Right lobe of liver (tissue), 6 donors: ENCODE data around the gene NTN1. TPM values are rescaled to one million over a fixed set of nuclear protein-coding genes. Genes with fewer than 3 reads are reported as not detected.

Experiments
- ATAC-seq, 4 donors: fragments of 200-7000 bp; cut with Tn5 transposase; one replicate each; pipeline ENCODE4 v1.9.1; 2020; ENCODE audit warnings: mild to moderate bottlenecking in 4 of 4, moderate library complexity in 4 of 4
- DNase-seq, 3 donors: peaks; one replicate each; pipeline ENCODE4 v3.0.0-alpha.2; 2020
- H3K27ac ChIP-seq, 3 donors: fragments of 200-600 bp; one replicate each; pipeline ENCODE4 v1.8.0; 2022
- H3K27me3 ChIP-seq, 2 donors: fragments of 200-600 bp; one replicate each; pipeline ENCODE4 v1.8.0; 2022
- H3K36me3 ChIP-seq, 4 donors: fragments of 200-600 bp; sonication (generic) in 1 of 4; one replicate each; pipeline versions ENCODE4 v1.5.1 to v1.8.0; 2017 to 2022; ENCODE audit warnings: control low read depth in 1 of 4
- H3K4me1 ChIP-seq, 4 donors: fragments of 200-600 bp; sonication (generic) in 1 of 4; one replicate each; pipeline versions ENCODE4 v1.5.1 to v1.8.0; 2017 to 2022; ENCODE audit warnings: control low read depth in 1 of 4
- H3K4me3 ChIP-seq, 3 donors: fragments of 200-600 bp; one replicate each; pipeline ENCODE4 v1.8.0; 2022
- H3K9me3 ChIP-seq, 4 donors: fragments of 200-600 bp; sonication (generic) in 1 of 4; one replicate each; pipeline versions ENCODE4 v1.5.1 to v1.8.0; 2017 to 2022; ENCODE audit warnings: control low read depth in 1 of 4
- POLR2A ChIP-seq: fragments of 450-650 bp; IDR thresholded peaks from one replicate; pipeline ENCODE4 v1.6.1; 2017; ENCODE audit warnings: antibody characterized with exemption, mild to moderate bottlenecking
- WGBS: methylation state at CpG from one replicate; pipeline ENCODE4 v1.1.6; 2018; ENCODE audit warnings: low coverage, low lambda C conversion rate; ENCODE audit not compliant: insufficient coverage; ENCODE audit errors: missing lambda C conversion rate; 5-methylcytosine and 5-hydroxymethylcytosine counted together
- intact Hi-C, 2 donors: fragments of 100-400 bp; cut with DNase I; formaldehyde crosslinking; loops; one replicate each; pipeline versions ENCODE4 v1.11.2 to v1.14.1; 2022
- total RNA-seq, 6 experiments: library from RNA; depleted of rRNA in 2 of 6; stranded (reverse); fragments of >200 nt in 2 of 6; fragmentation: NEBNext Ultra II Directional in 3 of 6; extraction: Animal tissue kit (Norgen Biotek cat#: 25700) in 3 of 6; gene quantifications; one replicate each; pipeline versions ENCODE4 v1.1.0 to v1.2.4, GENCODE V29; 2016 to 2023
- TF ChIP-seq, protein P1 (sequence below), 4 donors: fragments of 200-600 bp in 3 of 4; fragments of 450-650 bp in 1 of 4; IDR thresholded peaks; one replicate each; pipeline versions ENCODE4 v1.5.1 to v1.8.0; 2016 to 2022; ENCODE audit warnings: antibody characterized with exemption in 4 of 4, mild to moderate bottlenecking in 2 of 4
- donor health status: DM: no; HTN: yes; CAD: no.
- donor health status: DM: no; HTN: no; CAD: no.
- donor health status: DM: no; HTN: no; CAD: no.
- donor health status: DM: no; HTN: yes; CAD: no.
- donor health status: DM: no; HTN: yes; CAD: no.

Gene NTN1
- total RNA-seq, 6 experiments from 2014 or later: 3.5 to 12.5 (median 8.5) TPM

DNA sequence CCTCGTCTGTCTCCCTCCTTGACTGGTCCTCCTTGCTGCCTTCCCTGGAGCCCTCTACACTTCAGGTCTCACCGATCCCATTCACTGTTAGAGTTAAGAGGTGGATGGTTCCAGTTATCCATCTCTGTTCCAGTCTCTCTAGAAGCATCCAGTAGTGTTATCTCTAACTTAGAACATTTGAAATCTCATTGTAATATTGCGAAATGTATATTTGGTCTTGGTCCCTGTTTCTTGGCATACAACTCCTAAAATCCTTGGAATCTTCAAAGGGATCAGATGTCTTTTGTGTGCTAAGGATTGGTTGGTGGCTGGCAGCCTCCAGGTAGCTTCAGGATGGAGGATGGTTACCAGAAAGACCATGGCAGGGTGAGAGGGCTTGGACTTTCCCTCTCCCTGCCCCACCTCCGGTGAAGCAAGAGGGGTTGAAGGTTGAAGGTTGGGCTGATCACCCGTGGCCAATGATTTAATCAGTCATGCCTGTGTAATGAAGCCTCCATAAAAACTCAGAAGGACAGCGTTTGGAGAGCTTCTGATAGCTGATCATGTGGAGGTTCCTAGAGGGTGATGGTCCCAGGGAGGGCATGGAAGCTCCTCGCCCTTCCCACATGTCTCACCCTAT, 59.1 kb downstream of the NTN1 start:
- Histone ChIP-seq H3K4me3 (no peak overlapping the region), H3K4me1 (peaks cover 0 to 30% (median 4%) of the 10 kb centered on the region in 4 donors), H3K27ac (peak overlapping the region; percentile 52 to 95 (median 84)), H3K27me3 (no peaks in the 10 kb centered on the region), H3K36me3 (no peaks in the 10 kb centered on the region), H3K9me3 (no peaks in the 10 kb centered on the region)
- peak; percentile 23 for TF ChIP-seq POLR2A
- TF ChIP-seq, protein P1, sequence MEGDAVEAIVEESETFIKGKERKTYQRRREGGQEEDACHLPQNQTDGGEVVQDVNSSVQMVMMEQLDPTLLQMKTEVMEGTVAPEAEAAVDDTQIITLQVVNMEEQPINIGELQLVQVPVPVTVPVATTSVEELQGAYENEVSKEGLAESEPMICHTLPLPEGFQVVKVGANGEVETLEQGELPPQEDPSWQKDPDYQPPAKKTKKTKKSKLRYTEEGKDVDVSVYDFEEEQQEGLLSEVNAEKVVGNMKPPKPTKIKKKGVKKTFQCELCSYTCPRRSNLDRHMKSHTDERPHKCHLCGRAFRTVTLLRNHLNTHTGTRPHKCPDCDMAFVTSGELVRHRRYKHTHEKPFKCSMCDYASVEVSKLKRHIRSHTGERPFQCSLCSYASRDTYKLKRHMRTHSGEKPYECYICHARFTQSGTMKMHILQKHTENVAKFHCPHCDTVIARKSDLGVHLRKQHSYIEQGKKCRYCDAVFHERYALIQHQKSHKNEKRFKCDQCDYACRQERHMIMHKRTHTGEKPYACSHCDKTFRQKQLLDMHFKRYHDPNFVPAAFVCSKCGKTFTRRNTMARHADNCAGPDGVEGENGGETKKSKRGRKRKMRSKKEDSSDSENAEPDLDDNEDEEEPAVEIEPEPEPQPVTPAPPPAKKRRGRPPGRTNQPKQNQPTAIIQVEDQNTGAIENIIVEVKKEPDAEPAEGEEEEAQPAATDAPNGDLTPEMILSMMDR (IDR thresholded peaks at IDR 0.05): no peak
- DNase-seq (peak; percentile 58 to 91 (median 87)), ATAC-seq (peak; percentile 80 to 95 (median 88))
- 34% methylated on average over 6 of the region's 7 CpGs for WGBS
- intact Hi-C loops: no loop called here

DNA sequence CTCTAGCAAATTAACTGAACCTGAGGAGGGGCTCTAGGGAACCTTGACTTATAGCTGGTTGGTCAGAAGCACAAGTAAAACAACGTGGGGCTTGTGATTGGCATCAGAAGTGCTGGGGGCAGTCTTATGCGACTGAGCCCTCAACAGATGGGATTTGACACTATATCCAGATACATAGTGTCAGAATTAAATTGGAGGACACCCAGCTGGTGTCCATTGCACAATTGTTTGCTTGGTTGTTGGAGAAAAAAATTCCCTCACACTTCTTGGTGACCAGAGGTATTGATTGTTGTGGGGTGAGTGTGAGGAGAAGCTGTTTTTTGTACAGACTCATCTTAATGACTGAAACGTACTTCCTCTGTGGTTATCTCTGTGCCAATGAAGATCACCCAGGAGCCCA, 59.7 kb downstream of the NTN1 start:
- ATAC-seq (peak; percentile 57 to 74 (median 71)), DNase-seq (peak in 1 of 3 donors; percentile 75)
- Histone ChIP-seq H3K9me3 (no peaks in the 10 kb centered on the region), H3K27me3 (no peaks in the 10 kb centered on the region), H3K27ac (peak overlapping the region; percentile 52 to 95 (median 84)), H3K4me3 (no peak overlapping the region), H3K36me3 (no peaks in the 10 kb centered on the region), H3K4me1 (peaks cover 0 to 30% (median 4%) of the 10 kb centered on the region in 4 donors)
- TF ChIP-seq, protein P1 (IDR thresholded peaks at IDR 0.05): no peak
- TF ChIP-seq POLR2A: no peak
- intact Hi-C loops: no loop called here
- 25% methylated on average over 2 of the region's 3 CpGs for WGBS

DNA sequence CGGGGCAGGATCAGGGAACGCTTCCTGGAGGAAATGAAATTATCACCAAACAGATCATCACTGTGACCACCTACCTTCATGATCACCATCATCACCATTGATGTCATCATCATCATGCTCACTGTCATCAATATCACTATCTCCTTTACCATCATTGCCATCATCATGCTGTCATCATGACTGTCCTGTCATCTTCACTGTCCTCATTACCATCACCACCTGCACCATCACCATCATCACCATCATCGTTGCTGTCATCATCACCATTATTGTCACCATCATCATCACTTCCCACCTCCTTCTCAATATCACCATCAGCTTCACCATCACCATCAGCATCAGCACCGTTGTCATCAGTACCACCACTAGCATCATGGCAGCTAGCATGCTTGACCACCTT, 65.3 kb downstream of the NTN1 start:
- H3K4me1 ChIP-seq: peaks cover 0 to 14% (median 2%) of the 10 kb centered on the region in 4 donors
- intact Hi-C loops: no loop called here
- WGBS: 78% methylated on average over 3 of the region's 4 CpGs
- TF ChIP-seq, protein P1 (IDR thresholded peaks at IDR 0.05): no peak
- no peak for TF ChIP-seq POLR2A
- H3K27me3 ChIP-seq: no peaks in the 10 kb centered on the region
- H3K27ac ChIP-seq: no peak overlapping the region
- ATAC-seq (no peak), DNase-seq (no peak)
- no peak overlapping the region for H3K4me3 ChIP-seq
- no peaks in the 10 kb centered on the region for H3K9me3 ChIP-seq
- H3K36me3 ChIP-seq: no peaks in the 10 kb centered on the region

DNA sequence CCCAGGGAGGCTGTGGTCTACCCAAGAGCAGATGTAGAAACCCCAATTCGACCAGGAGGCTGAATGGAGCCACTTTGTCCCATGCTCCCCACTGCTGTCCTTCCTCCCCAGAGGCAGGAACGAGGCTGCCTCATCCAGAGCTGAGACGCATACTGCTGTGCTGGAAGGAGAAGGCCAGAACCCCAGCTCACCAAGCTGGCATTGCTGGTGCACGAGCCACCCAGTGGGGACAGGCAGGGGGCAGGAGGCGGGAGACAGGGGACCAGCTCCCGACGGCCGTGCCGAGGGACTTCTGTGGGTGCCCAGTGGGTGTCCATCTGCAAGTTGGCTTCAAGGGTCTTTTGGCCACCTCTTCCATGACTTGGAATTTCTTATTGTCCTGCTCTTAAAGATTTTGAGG, 66.6 kb downstream of the NTN1 start:
- no peak for DNase-seq
- no peaks in the 10 kb centered on the region for H3K9me3 ChIP-seq
- ATAC-seq: no peak
- no peaks in the 10 kb centered on the region for H3K36me3 ChIP-seq
- H3K27me3 ChIP-seq: no peaks in the 10 kb centered on the region
- intact Hi-C loops: no loop called here
- no peak overlapping the region for H3K4me3 ChIP-seq
- no peak overlapping the region for H3K27ac ChIP-seq
- WGBS: no CpG with 5 or more reads among the region's 9 CpGs
- H3K4me1 ChIP-seq: peaks cover 0 to 3% (median 0%) of the 10 kb centered on the region in 4 donors
- TF ChIP-seq, protein P1 (IDR thresholded peaks at IDR 0.05): no peak
- TF ChIP-seq POLR2A: no peak
